HepG2 (cell line): Measurements from ENCODE around the gene PRSS50. TPM values are rescaled to one million over a fixed set of nuclear protein-coding genes. Genes with fewer than 3 reads are reported as not detected.

ENCODE experiments used
- ATAC-seq: fragments of 200-7000 bp; cut with Tn5 transposase; 3 replicates; pipeline ENCODE4 v1.9.1; 2020; ENCODE audit warnings: mild to moderate bottlenecking, moderate library complexity
- BruUV-seq: library from RNA; stranded (reverse); fragments of 400-500 nt; replicated peaks from 2 replicates; lab custom pipeline; 2021; lab: Mats Ljungman, UMichigan
- CTCF ChIA-PET: fragments of 300-600 bp; formaldehyde crosslinking; extraction: SDS; loops from one replicate; lab custom pipeline; 2021; ENCODE audit warnings: low total read pairs, inconsistent platforms, low intra/inter-chr PET ratio; lab: Yijun Ruan, JAX
- POLR2A ChIA-PET: fragments of 350-600 bp; sonication (Branson Sonifier 250); formaldehyde crosslinking; loops from one replicate; lab custom pipeline; 2020; ENCODE audit warnings: antibody characterized with exemption, inconsistent platforms; lab: Yijun Ruan, JAX
- DNase-seq: peaks from one replicate; pipeline ENCODE4 v3.0.0-alpha.2; 2015; ENCODE audit warnings: low spot score
- FAIRE-seq: peaks from 3 replicates; lab custom pipeline; 2011; peaks lifted over from hg19 to GRCh38; lab: Jason Lieb, UNC
- H2AFZ ChIP-seq: one replicate; pipeline ENCODE4 v1.6.1; 2011; ENCODE audit warnings: low read length, inconsistent platforms
- H3K27ac ChIP-seq: fragments of 300-600 bp; 3 replicates; pipeline ENCODE4 v1.8.0; 2011; ENCODE audit warnings: mixed run types, mild to moderate bottlenecking, mixed read lengths, low read length, inconsistent platforms; ENCODE audit not compliant: insufficient read depth; ENCODE audit errors: extremely low read length
- H3K27me3 ChIP-seq, 2 experiments: fragments of 200-600 bp in 1 of 2; 2 replicates in 1 of 2; 3 replicates in 1 of 2; pipeline versions ENCODE4 v1.6.0 to v1.8.0; 2011; ENCODE audit warnings: low read length in 2 of 2, mild to moderate bottlenecking in 2 of 2, moderate library complexity in 2 of 2, inconsistent platforms in 1 of 2; ENCODE audit not compliant: insufficient read depth in 2 of 2, control insufficient read depth in 1 of 2
- H3K36me3 ChIP-seq, 2 experiments: fragments of 200-600 bp in 1 of 2; replicated peaks in 1 of 2; 2 replicates in 1 of 2; 3 replicates in 1 of 2; pipeline versions ENCODE4 v1.5.1 to v1.8.0; 2011; ENCODE audit warnings: low read length in 2 of 2, inconsistent platforms in 1 of 2; ENCODE audit not compliant: insufficient read depth in 2 of 2, control insufficient read depth in 1 of 2
- H3K4me1 ChIP-seq: 2 replicates; pipeline ENCODE4 v1.5.1; 2012; ENCODE audit warnings: low read length, inconsistent platforms; ENCODE audit not compliant: insufficient read depth
- H3K4me2 ChIP-seq: 2 replicates; pipeline ENCODE4 v1.6.0; 2011; ENCODE audit warnings: low read depth, low read length, inconsistent platforms
- H3K4me3 ChIP-seq, 3 experiments: fragments of 200-600 bp in 1 of 3; sonication (generic), shearing (Covaris generic) in 1 of 3; replicated peaks in 1 of 3; 2 replicates each; pipeline ENCODE4 v1.5.1; 2011 to 2016; ENCODE audit warnings: low read length in 3 of 3, inconsistent platforms in 2 of 3, low read depth in 2 of 3, mild to moderate bottlenecking in 2 of 3, control low read depth in 1 of 3, mixed read lengths in 1 of 3; ENCODE audit not compliant: insufficient read depth in 1 of 3
- H3K79me2 ChIP-seq: one replicate; pipeline ENCODE4 v1.6.1; 2011; ENCODE audit warnings: low read length, inconsistent platforms; ENCODE audit not compliant: insufficient read depth
- H3K9ac ChIP-seq: 2 replicates; pipeline ENCODE4 v1.6.0; 2011; ENCODE audit warnings: mild to moderate bottlenecking, low read depth, low read length, inconsistent platforms; ENCODE audit not compliant: insufficient read depth
- H3K9me3 ChIP-seq: 2 replicates; pipeline ENCODE4 v1.5.1; 2012; ENCODE audit warnings: mild to moderate bottlenecking, low read length
- H4K20me1 ChIP-seq: 2 replicates; pipeline ENCODE4 v1.6.0; 2011; ENCODE audit warnings: inconsistent platforms, mild to moderate bottlenecking, low read length, moderate library complexity; ENCODE audit not compliant: insufficient read depth
- CCDC6 ChIP-seq: sonication (generic); formaldehyde crosslinking; IDR thresholded peaks from 2 replicates; pipeline ENCODE4 v1.8.1; 2022; ENCODE audit warnings: mild to moderate bottlenecking, missing genetic modification reagents, moderate library complexity
- EED ChIP-seq: sonication (generic); formaldehyde crosslinking; IDR thresholded peaks from 2 replicates; pipeline ENCODE4 v1.5.0; 2020; ENCODE audit warnings: mild to moderate bottlenecking, missing genetic modification reagents
- HDAC2 ChIP-seq: sonication (generic); formaldehyde crosslinking; IDR thresholded peaks from 2 replicates; pipeline ENCODE4 v1.4.0; 2020; ENCODE audit warnings: missing genetic modification reagents
- LRRFIP1 ChIP-seq: sonication (generic); formaldehyde crosslinking; conservative IDR thresholded peaks from 2 replicates; pipeline ENCODE4 v1.4.0; 2020; ENCODE audit warnings: missing genetic modification reagents
- MEF2D ChIP-seq: sonication (generic); formaldehyde crosslinking; IDR thresholded peaks from 2 replicates; pipeline ENCODE4 v1.5.1; 2020; ENCODE audit warnings: mild to moderate bottlenecking, missing genetic modification reagents
- NFIB ChIP-seq: sonication (generic); formaldehyde crosslinking; IDR thresholded peaks from 2 replicates; pipeline ENCODE4 v1.9.0; 2021; ENCODE audit warnings: missing genetic modification reagents, mild to moderate bottlenecking, borderline replicate concordance
- NR0B2 ChIP-seq: sonication (generic); formaldehyde crosslinking; IDR thresholded peaks from 2 replicates; pipeline ENCODE4 v1.4.0; 2020; ENCODE audit warnings: mild to moderate bottlenecking, missing genetic modification reagents
- REL ChIP-seq: sonication (generic); formaldehyde crosslinking; conservative IDR thresholded peaks from 2 replicates; pipeline ENCODE4 v1.8.0; 2022; ENCODE audit warnings: mild to moderate bottlenecking, missing genetic modification reagents, moderate library complexity
- RFX5 ChIP-seq: IDR thresholded peaks from 2 replicates; pipeline ENCODE4 v1.6.1; 2011; ENCODE audit warnings: low read depth, low read length, improper control_type of control experiment
- RFXAP ChIP-seq: sonication (generic); formaldehyde crosslinking; IDR thresholded peaks from 2 replicates; pipeline ENCODE4 v1.4.0; 2020; ENCODE audit warnings: missing genetic modification reagents, borderline replicate concordance
- ZEB1 ChIP-seq: IDR thresholded peaks from 2 replicates; pipeline ENCODE4 v1.6.1; 2012; ENCODE audit warnings: mild to moderate bottlenecking, low read depth, inconsistent platforms; ENCODE audit not compliant: insufficient replicate concordance
- ZKSCAN8 ChIP-seq: IDR thresholded peaks from 2 replicates; pipeline ENCODE4 v1.6.1; 2016; ENCODE audit warnings: borderline replicate concordance, missing genetic modification reagents, missing compliant biosample characterization
- ZNF33A ChIP-seq: sonication (generic); formaldehyde crosslinking; IDR thresholded peaks from 2 replicates; pipeline ENCODE4 v1.5.1; 2020; ENCODE audit warnings: missing genetic modification reagents, mild to moderate bottlenecking, moderate library complexity, borderline replicate concordance
- ZNF558 ChIP-seq: sonication (generic); formaldehyde crosslinking; IDR thresholded peaks from 2 replicates; pipeline ENCODE4 v1.9.0; 2022; ENCODE audit warnings: mild to moderate bottlenecking, missing genetic modification reagents, borderline replicate concordance
- ZNF709 ChIP-seq: sonication (generic); formaldehyde crosslinking; IDR thresholded peaks from 2 replicates; pipeline ENCODE4 v1.5.0; 2020; ENCODE audit warnings: mild to moderate bottlenecking, missing genetic modification reagents
- WGBS: methylation state at CpG from one replicate; pipeline ENCODE4 v1.1.6; 2017; ENCODE audit warnings: low lambda C conversion rate; 5-methylcytosine and 5-hydroxymethylcytosine counted together
- in situ Hi-C: cut with HindIII; loops from 2 replicates; pipeline ENCODE4 v1.10.0; 2017; ENCODE audit warnings: low pct_unique_long_range_greater_than_20kb; ENCODE audit not compliant: extremely low pct_ligation_motif_present
- intact Hi-C: fragments of 100-400 bp; cut with micrococcal nuclease; formaldehyde crosslinking; loops from one replicate; pipeline ENCODE4 v1.10.0; 2022; ENCODE audit not compliant: unreplicated experiment
- polyA plus RNA-seq, 8 experiments: library from polyadenylated mRNA; depleted of rRNA in 3 of 8; stranded (reverse) in 7 of 8; unstranded in 1 of 8; fragments of >200 nt; fragmentation: Illumina TruSeq in 4 of 8; extraction: Trizol in 4 of 8; gene quantifications; 2 replicates each; pipeline versions ENCODE4 v1.2.1 to v1.2.3, GENCODE V29; 2011 to 2016; ENCODE audit warnings: low read depth in 4 of 8, missing spikeins in 1 of 8, mixed read lengths in 1 of 8; ENCODE audit not compliant: insufficient read depth in 1 of 8
- total RNA-seq, 5 experiments: library from RNA; depleted of rRNA; stranded (reverse); fragments of >200 nt; fragmentation: Illumina TruSeq; extraction: Trizol; gene quantifications; 2 replicates each; pipeline ENCODE4 v1.2.3, GENCODE V29; 2016; ENCODE audit warnings: low read depth in 1 of 5

The PRSS50 gene
- total and polyA plus RNA-seq, 2 of the 13 experiments (the other 11 are each of a cell fraction or from before 2014, with no cell fraction given): not detected

- no peaks in the 10 kb centered on the region for H3K4me1 ChIP-seq
- DNase-seq (no peak), FAIRE-seq (no peak), ATAC-seq (no peak)
- no peak overlapping the region for H3K27ac ChIP-seq
- H3K9ac ChIP-seq: no peak overlapping the region
- H4K20me1 ChIP-seq: no peaks in the 10 kb centered on the region
- ChIA-PET CTCF (no interaction called here), POLR2A (no interaction called here)
- no peaks in the 10 kb centered on the region for H3K9me3 ChIP-seq
- in situ Hi-C loops (no loop called here), intact Hi-C loops (no loop called here)
- H3K4me3 ChIP-seq: no peak overlapping the region
- no TSS peak for BruUV-seq
- WGBS: 10% methylated on average over 4 of the region's 5 CpGs
- no peaks in the 10 kb centered on the region for H3K36me3 ChIP-seq
- no peak overlapping the region for H2AFZ ChIP-seq
- no peak for TF ChIP-seq LRRFIP1 (CRISPR knock-in tag)
- TF ChIP-seq ZKSCAN8 (CRISPR knock-in tag): no peak
- no peak for TF ChIP-seq CCDC6 (CRISPR knock-in tag)
- no peak for TF ChIP-seq NR0B2 (CRISPR knock-in tag)
- TF ChIP-seq ZNF558 (CRISPR knock-in tag): no peak
- TF ChIP-seq EED (CRISPR knock-in tag): no peak
- no peak for TF ChIP-seq ZNF33A (CRISPR knock-in tag)
- TF ChIP-seq RFXAP (CRISPR knock-in tag): no peak
- no peak for TF ChIP-seq NFIB (CRISPR knock-in tag)
- TF ChIP-seq RFX5: no peak
- no peak for TF ChIP-seq REL
- no peak for TF ChIP-seq HDAC2 (CRISPR knock-in tag)
- TF ChIP-seq ZEB1: no peak
- no peak for TF ChIP-seq MEF2D
- TF ChIP-seq ZNF709 (CRISPR knock-in tag): no peak
- no peaks in the 10 kb centered on the region for H3K79me2 ChIP-seq
- no peaks in the 10 kb centered on the region for H3K27me3 ChIP-seq
- H3K4me2 ChIP-seq: no peak overlapping the region
Measured at GRCh38 chr3:46759239-46760167, 41.8 kb upstream of the PRSS50 start.
